Upper lobe of left lung (tissue), 4 donors: Measurements from ENCODE around the gene GPC5.

Source experiments
- CTCF ChIP-seq, 6 experiments: fragments of 450-650 bp in 4 of 6; fragments of 200-600 bp in 2 of 6; sonication (generic) in 2 of 6; IDR thresholded peaks; one replicate each; pipeline ENCODE4 v1.5.1; 2016 to 2019; ENCODE audit warnings: antibody characterized with exemption in 6 of 6
- POLR2A ChIP-seq, 4 donors: fragments of 450-650 bp; IDR thresholded peaks; one replicate each; pipeline ENCODE4 v1.5.1; 2016 to 2017; ENCODE audit warnings: antibody characterized with exemption in 4 of 4, mild to moderate bottlenecking in 2 of 4

GRCh38 chr13:91362908-91363307 lies 35.5 kb upstream of the GPC5 start:
- no peak for TF ChIP-seq CTCF (IDR thresholded peaks at IDR 0.05)
- no peak for TF ChIP-seq POLR2A (IDR thresholded peaks at IDR 0.05)
